ENCODE results near the gene SULT4A1.
A peak's percentile ranks its signal among the peaks of the same experiment; 100 is the strongest.
"Not testable (repeated sequence)": the region's sequence is repeated elsewhere in the genome, so short reads cannot be mapped to it uniquely, and the experiment has no call there.

SULT4A1 gene

GRCh38 chr22:43904412-43904811 is 42.1 kb upstream of the SULT4A1 start:
- H3K4me1 ChIP-seq (ENCODE audit: insufficient read depth, poor library complexity, severe bottlenecking); H3K36me3 ChIP-seq (ENCODE audit: low read depth); ATAC-seq (ENCODE audit: low read depth); H3K4me3 ChIP-seq (ENCODE audit: severe bottlenecking); H3K27ac ChIP-seq (ENCODE audit: poor library complexity, severe bottlenecking); H3K27me3 ChIP-seq (ENCODE audit: insufficient read depth, poor library complexity, severe bottlenecking); H3K9me3 ChIP-seq (ENCODE audit: severe bottlenecking); DNase-seq (ENCODE audit: low spot score): not testable (repeated sequence)
- peak; percentile 63 for TF ChIP-seq CTCF (IDR thresholded peaks at IDR 0.05; ENCODE audit: poor library complexity, severe bottlenecking)

DNA sequence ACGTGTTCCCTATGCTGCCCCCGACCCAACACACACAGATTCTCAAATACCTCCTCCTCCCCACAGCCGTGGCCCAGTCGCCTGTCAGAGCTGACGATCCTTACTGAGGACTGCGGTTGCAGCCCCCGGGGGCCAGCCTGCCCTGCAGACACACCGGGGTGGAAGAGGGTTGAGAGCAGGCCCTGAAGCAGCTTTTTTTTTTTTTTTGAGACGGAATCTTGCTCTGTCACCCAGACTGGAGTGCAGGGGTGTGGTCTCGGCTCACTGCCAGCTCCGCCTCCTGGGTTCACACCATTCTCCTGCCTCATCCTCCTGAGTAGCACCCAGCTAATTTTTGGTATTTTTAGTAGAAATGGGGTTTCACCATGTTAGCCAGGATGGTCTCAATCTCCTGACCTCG is 40.7 kb upstream of the SULT4A1 start:
- ATAC-seq (ENCODE audit: low read depth); H3K4me3 ChIP-seq (ENCODE audit: severe bottlenecking); H3K9me3 ChIP-seq (ENCODE audit: severe bottlenecking); H3K27me3 ChIP-seq (ENCODE audit: insufficient read depth, poor library complexity, severe bottlenecking); H3K36me3 ChIP-seq (ENCODE audit: low read depth); DNase-seq (ENCODE audit: low spot score): not testable (repeated sequence)
- peak overlapping the region; percentile 37 for H3K27ac ChIP-seq (ENCODE audit: poor library complexity, severe bottlenecking)
- H3K4me1 ChIP-seq (ENCODE audit: insufficient read depth, poor library complexity, severe bottlenecking) = peaks cover 10% of the 10 kb centered on the region

DNA sequence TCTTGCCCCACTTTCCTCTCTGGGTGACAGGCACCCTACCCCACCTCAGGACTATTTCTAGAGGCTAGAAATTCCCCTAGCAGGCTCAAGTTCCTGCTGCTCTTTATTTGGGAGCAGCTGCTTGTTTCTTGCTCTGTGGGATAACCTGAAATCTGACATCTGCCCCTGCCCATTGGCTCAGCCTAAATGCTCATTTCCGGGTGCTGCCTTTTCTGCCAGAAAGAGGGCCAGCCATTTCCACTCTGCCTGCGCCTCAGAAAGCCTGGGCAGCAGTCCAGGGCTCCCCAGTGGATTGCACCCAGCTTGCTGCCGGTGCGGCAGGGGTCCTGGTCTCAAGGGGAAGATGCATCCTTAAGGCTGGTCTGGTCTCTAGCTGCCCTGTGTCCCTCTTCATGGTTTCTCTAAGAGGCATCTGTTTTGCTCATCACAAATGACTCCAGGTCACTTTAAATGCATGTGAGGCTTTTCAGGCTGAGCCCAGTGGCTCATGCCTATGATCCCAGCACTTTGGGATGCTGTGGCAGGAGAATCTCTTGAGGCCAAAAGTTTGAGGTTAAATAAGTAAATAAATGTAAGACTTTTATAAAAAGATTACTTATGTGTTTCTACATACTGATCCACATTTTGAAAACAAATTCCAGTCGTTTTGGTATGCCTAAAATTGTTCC is 39.8 kb upstream of the SULT4A1 start:
- DNase-seq (ENCODE audit: low spot score) (no peak), ATAC-seq (ENCODE audit: low read depth) (peak; percentile 80)
- H3K27me3 ChIP-seq (ENCODE audit: insufficient read depth, poor library complexity, severe bottlenecking) = no peaks in the 10 kb centered on the region
- TF ChIP-seq CTCF (IDR thresholded peaks at IDR 0.05; ENCODE audit: poor library complexity, severe bottlenecking) = no peak
- no peaks in the 10 kb centered on the region for H3K9me3 ChIP-seq (ENCODE audit: severe bottlenecking)
- H3K27ac ChIP-seq (ENCODE audit: poor library complexity, severe bottlenecking) = peak overlapping the region; percentile 37
- no peak overlapping the region for H3K4me3 ChIP-seq (ENCODE audit: severe bottlenecking)
- H3K36me3 ChIP-seq (ENCODE audit: low read depth) = no peaks in the 10 kb centered on the region
- peaks cover 16% of the 10 kb centered on the region for H3K4me1 ChIP-seq (ENCODE audit: insufficient read depth, poor library complexity, severe bottlenecking)

DNA sequence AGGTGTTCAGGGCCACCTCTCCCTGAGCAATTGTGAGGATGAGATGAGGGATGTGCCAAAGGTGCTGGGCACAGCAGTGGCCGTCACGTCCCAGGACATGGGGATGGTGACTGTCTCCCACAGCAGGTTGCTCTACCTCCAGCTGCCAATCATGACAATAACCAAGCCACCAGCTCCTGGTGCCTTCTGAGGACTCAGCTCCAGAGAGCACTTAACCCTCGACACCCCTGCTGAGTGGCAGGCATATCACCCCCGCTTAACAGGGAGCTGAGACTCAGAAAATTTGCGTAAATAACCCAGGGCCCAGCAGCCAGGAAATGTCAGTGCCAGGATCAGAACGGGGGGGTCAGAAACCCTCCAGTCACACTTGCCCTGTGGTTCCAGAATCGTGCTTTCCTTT is 37.9 kb upstream of the SULT4A1 start:
- H3K4me1 ChIP-seq (ENCODE audit: insufficient read depth, poor library complexity, severe bottlenecking) = peaks cover 16% of the 10 kb centered on the region
- ATAC-seq (ENCODE audit: low read depth) = no peak
- H3K27ac ChIP-seq (ENCODE audit: poor library complexity, severe bottlenecking) = no peak overlapping the region
- no peaks in the 10 kb centered on the region for H3K9me3 ChIP-seq (ENCODE audit: severe bottlenecking)
- H3K36me3 ChIP-seq (ENCODE audit: low read depth) = no peaks in the 10 kb centered on the region
- H3K27me3 ChIP-seq (ENCODE audit: insufficient read depth, poor library complexity, severe bottlenecking) = no peaks in the 10 kb centered on the region
- no peak overlapping the region for H3K4me3 ChIP-seq (ENCODE audit: severe bottlenecking)
- TF ChIP-seq CTCF (IDR thresholded peaks at IDR 0.05; ENCODE audit: poor library complexity, severe bottlenecking) = no peak
- DNase-seq (ENCODE audit: low spot score) = no peak

- ATAC-seq (ENCODE audit: low read depth) = peak; percentile 78
- Histone ChIP-seq H3K36me3 (ENCODE audit: low read depth) (no peaks in the 10 kb centered on the region), H3K9me3 (ENCODE audit: severe bottlenecking) (no peaks in the 10 kb centered on the region), H3K4me1 (ENCODE audit: insufficient read depth, poor library complexity, severe bottlenecking) (peaks cover 16% of the 10 kb centered on the region), H3K27ac (ENCODE audit: poor library complexity, severe bottlenecking) (no peak overlapping the region), H3K4me3 (ENCODE audit: severe bottlenecking) (no peak overlapping the region), H3K27me3 (ENCODE audit: insufficient read depth, poor library complexity, severe bottlenecking) (no peaks in the 10 kb centered on the region)
- TF ChIP-seq CTCF (IDR thresholded peaks at IDR 0.05; ENCODE audit: poor library complexity, severe bottlenecking) = no peak
- no peak for DNase-seq (ENCODE audit: low spot score)
Observed at GRCh38 chr22:43897751-43898261, 35.5 kb upstream of the SULT4A1 start.

Measured in RWPE2 (cell line).